Measurements from ENCODE around the gene FBXL7.

FBXL7 gene

GRCh38 chr5:15722305-15722704, 222.3 kb downstream of the FBXL7 start:
- no peak for FAIRE-seq

DNA sequence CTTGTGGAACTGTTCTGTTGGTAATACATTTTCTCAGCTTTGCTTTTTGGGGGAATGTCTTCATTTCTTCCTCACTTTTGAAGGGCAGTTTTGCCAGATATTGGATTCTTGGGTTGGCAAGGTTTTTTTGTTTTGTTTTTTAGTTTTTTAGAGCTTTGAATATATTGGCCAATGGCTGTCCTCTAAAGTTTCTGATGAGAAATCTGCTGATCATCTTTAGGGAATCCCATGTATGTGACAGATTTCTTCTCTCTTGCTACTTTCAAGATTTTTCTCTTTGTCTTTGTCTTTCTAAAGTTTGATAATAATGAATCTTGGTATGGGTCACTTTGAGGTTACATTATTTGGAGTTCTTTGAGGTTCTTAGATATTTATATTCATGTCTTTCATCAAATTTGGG, 227.4 kb downstream of the FBXL7 start:
- FAIRE-seq: no peak

- no peak for FAIRE-seq
Measured at GRCh38 chr5:15728811-15729210, 228.8 kb downstream of the FBXL7 start.

GRCh38 chr5:15731699-15732098, 231.7 kb downstream of the FBXL7 start:
- FAIRE-seq: no peak

GRCh38 chr5:15734058-15734457, 234.1 kb downstream of the FBXL7 start:
- no peak for FAIRE-seq

DNA sequence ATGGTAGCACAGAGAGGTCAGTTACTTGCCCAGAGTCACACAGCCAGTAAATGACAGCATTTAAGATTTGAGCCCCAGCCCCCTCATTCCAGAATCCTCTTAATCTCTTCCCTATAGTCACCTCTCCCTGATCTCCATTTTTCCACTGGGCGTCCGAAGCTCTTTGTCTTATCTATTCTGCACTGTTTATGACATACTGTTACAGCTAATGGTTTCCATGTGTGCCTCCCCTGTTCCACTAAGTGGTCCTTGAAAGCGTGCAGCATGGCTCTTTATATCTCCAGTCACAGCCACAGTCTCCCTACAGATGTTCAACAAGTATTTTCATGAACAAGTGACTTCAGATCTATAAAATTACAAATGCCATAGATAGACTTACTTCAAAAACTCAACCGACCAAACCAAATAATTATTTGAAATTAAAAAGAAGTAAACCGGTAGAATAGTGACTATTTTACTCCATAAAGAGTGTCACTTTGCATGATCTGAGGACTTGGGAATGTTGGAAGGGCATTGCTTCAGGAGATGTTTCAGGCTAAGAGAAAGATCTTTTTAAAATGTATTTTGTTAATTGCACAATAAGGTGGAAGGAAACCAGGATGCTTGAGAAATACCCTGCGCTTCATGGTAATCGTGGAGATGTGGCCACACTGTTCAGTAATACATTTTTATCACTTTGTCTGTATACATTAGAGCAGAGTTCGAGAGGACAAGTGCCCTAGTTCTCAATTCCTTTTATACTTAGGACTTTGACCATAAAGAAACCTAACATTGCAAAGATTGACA, 237.2 kb downstream of the FBXL7 start:
- peak; percentile 23 for FAIRE-seq

GRCh38 chr5:15737871-15738664, 238.1 kb downstream of the FBXL7 start:
- FAIRE-seq: no peak

DNA sequence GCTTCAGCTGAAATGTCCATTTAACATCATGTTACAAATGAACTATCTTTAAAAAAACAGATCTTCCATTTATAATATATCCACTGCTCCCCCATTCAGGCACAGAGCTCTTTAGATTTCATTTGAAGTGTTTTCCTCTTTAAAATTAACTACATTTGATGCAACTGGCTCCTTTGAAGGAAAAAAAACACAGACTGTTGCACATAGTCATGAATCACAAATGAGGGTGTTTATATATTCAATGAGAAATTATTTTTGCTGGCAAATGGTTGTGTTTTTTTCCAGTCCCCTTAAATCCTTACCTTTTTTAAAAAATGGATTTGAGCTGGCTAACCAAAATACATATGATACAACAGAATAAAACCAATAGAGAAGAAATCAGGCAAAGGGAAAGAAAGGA, 240.4 kb downstream of the FBXL7 start:
- FAIRE-seq: no peak

DNA sequence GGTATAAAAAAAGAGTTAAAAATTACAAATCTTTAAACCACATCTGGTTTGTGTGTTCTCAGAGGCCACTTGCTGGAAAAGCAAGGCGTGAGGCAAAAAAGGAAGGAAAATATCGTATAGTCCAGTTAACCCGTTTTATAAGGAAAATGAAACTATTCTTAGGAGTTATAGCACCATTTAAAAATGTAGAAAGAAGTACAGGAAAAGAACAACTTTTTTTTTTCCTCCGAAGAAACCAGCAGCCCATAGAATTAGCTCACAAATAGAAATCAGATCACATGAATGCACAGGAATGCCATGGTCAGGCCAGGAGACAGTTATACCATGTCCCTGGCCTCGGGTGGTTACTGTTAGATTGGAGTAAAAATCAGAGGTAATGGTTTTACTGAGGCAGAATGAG, 241.6 kb downstream of the FBXL7 start:
- FAIRE-seq: no peak

- no peak for FAIRE-seq
Measured at GRCh38 chr5:15746833-15747232, 246.9 kb downstream of the FBXL7 start.

DNA sequence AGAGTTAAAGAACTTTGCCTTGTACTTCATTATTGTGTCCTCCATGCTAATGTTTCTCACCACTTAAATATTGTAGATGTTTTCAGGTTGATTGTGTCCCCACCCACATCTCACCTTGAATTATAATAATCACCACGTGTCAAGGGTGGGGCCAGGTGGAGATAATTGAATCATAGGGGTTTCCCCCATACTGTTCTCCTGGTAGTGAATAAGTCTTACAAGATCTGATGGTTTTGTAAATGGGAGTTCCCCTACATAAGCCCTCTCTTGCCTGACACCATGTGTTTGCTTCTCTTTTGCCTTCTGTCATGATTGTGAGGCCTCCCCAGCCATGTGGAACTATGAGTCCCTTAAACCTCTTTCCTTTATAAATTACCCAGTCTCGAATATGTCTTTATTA, 248.3 kb downstream of the FBXL7 start:
- FAIRE-seq: no peak

- FAIRE-seq: no peak
Measured at GRCh38 chr5:15752663-15753285, 252.8 kb downstream of the FBXL7 start.

DNA sequence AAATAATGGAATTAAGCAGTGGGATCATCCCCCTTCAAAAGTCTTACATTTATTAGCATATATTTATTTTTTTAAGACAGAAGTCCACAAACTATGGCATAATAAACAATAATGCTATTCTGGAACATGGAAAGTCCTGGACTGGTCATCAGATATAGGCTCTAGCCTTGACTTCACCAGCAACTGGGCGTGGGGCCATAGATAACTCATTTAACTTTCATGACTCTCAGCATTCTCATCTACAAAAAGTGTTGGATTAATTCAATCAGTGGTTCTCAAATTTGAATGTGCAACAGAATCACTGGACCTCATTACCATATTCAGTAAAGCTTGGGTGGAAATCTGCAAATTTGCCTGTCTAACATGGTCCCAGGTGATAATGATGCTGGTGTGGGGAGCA, 253.8 kb downstream of the FBXL7 start:
- FAIRE-seq: no peak

DNA sequence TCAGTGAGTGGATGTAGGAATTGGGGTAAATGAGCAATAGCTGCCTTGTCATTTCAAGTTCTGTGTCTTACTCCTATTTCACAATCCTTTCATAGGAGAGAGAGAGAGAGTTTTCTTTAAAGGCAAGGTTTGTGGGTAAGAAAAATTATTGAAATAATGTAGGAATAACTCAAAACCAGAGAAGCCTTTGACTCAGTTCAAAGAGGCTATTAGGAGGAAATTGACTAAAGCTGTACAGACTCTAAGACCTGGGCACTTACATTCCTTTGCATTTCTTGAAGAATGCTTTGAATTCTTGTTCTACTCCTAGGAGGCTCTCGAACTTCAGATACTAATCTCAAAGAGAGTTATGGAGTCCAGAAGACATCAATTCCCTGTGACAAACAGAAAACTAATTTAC, 257.1 kb downstream of the FBXL7 start:
- no peak for FAIRE-seq

DNA sequence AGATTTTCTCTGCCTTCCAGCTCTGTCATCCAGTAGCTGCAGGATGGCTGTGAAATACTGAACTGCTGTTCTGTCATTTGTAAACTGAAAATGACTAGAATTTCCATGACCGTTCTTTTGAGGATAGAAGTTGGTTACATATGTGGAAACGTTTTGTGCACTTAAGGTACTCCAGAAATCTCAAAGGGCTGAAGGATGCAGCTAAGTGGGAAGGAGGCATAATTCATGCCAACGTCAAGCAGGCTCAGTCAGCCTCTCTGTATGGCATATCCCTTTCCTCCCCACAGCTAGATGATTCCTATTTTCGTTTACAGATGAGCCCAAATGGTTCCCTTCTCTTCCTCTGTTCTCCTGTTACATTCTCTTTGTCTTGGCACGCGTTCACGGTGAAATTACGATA, 257.6 kb downstream of the FBXL7 start:
- FAIRE-seq: no peak

DNA sequence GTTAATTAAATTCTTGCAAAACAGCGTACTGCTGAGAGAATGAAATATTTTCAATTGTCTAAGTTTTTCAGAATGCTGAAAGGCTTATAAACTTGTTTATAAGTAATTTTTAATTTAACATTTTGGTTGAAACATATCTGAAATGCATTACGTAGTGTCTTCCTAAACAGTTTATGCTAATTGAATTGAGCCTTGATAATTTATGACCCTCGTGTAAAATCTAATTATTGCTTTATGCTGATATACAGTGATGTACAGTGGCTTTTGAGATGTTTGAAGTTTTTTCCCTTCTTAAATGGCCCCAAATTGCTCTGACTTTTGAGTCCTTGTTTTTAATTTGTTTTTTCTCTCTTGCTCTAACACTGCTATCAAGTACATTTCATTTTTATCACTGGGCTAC, 262.7 kb downstream of the FBXL7 start:
- no peak for FAIRE-seq

DNA sequence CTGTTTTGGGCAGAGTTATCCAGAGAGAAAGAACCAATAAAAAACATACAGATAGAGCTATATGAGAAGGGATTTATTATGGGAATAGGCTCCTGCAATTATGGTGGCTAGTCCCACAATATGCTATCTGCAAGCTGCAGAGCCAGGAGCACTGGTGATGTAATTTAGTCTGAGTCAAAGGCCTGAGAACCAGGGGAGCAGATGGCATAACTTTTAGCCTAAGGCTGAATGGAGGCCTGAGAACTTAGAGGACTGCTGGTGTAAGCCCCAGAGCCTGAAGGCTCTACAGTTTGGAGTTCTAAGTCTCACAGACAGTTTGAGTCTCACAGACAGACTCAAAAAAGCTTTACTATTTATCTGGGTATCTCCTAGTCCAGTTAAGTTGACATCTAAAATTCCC, 263.8 kb downstream of the FBXL7 start:
- no peak for FAIRE-seq

DNA sequence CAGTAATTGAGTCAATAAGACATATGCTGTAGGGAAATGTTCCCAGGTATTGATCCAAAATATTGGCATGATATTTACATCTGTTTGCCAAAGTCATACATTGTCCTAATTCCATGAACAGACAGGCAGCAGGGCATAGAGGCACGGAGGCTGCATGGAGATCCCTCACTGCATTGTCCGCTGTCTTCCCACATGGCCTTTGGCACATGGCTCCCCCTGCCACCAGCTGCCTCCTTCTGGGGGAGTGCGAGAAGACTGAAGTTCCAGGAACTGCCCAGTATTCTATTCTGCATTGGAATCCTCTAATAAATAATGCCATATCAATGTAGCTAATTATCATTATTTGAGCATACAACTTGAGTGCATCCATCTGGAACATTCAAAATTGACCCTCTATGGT, 269.0 kb downstream of the FBXL7 start:
- no peak for FAIRE-seq

- no peak for FAIRE-seq
Measured at GRCh38 chr5:15772131-15772530, 272.2 kb downstream of the FBXL7 start.

DNA sequence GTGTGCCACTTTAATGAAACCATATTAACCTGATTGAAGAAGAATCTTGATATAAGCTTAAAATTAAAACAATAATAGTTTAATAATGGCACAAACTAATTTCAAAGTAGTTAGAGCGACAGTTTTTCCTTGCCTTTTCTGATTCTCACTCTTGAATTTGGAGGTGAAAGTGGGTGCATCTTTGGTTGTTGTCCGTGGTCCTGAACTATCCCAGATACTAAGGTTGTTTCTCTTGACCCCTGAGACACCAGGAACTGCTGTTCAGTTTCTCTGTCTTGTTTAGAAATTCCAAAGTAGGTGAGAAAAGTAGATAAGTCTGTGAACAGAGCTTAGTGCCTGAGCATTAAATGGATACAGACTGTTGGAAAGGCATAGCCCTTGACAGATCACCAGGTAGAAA, 274.7 kb downstream of the FBXL7 start:
- FAIRE-seq: no peak

DNA sequence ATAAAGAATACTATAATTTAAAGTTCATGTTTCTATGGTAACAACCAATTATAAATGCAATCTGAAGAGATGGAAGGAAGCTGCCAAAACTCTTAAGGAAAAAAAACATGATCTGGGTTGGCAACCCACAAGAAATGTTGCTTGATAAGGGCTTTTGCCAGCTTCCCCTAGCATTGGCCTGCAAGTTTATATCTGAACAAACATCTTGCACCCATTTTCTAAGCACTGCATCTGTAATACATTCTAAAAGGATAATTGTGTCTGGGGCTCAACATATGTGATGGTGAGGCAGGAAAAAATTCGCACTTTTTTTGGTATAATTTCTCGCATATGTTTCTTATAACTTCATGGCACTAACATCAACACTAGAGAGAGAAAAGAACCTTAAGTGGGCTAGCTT, 276.4 kb downstream of the FBXL7 start:
- no peak for FAIRE-seq

DNA sequence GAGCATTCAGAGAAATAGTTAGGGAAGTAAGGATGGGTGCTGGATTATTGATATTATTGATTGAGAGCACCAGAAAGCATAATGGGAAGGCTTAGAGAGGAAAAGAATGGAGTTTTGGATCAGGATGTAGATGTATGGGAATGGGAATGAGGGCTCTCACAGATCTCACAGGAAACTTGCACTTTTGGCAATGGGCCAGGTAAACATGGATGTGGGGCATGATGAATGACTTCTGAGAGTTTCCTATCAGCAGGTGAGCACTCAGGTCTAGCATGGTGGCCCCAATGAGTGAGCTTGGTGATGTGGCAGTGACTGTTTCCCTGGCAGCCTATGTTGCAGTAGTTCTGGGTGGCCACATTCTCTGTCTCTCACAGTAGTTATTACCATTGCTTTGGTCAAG, 283.8 kb downstream of the FBXL7 start:
- no peak for FAIRE-seq

GRCh38 chr5:15785531-15785981, 285.6 kb downstream of the FBXL7 start:
- FAIRE-seq: no peak

- FAIRE-seq: no peak
Measured at GRCh38 chr5:15786326-15786725, 286.3 kb downstream of the FBXL7 start.
